Measurements from ENCODE around the gene NUP37.

- TF ChIP-seq POLR2AphosphoS5 (IDR thresholded peaks at IDR 0.05), result no peak
- TF ChIP-seq CTCF (IDR thresholded peaks at IDR 0.05), result no peak
Measured at GRCh38 chr12:102120564-102120873, 605 bp upstream of the NUP37 start.
